Measurements from ENCODE around the gene SMCO2. TPM values are rescaled to one million over a fixed set of nuclear protein-coding genes. Genes with fewer than 3 reads are reported as not detected.

The SMCO2 gene
- total and polyA plus RNA-seq, 2 experiments from 2014 or later: not detected

DNA sequence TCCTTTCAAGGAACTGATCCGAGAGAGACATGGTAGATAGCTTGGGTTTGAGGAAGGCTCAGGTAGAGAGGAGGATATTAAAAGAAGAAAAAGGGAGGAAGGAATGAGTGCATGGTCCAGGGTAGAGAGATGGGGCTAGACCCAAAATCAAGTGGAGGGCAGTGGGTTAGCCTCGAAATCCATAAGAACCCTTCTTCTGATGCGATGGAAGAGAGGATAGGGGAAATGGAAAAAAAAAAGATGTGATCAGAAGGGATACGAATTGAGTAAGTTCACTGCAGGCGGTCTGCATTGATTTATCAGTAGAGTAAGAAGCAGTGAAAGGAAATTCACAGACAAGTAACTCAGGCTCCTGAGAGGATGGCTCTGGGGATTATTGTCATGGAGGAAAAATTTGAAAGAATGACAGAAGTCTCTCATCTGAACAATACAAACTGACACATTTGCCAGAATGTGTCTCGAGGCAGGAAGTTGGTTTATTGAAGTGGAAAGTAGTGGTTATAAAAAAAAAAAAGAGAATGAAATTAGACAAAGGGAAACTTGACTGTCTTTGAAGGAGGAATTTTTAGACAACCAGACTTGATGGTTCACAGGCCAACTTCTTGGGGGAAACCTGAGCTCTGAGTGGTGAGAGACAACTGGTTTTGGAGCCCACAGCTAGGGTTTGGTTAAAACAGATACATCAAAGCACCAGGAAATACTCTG, 87.7 kb downstream of the SMCO2 start:
- Histone ChIP-seq H3K36me3 (replicated peaks; ENCODE audit: insufficient read depth, low read depth) (no peaks in the 10 kb centered on the region), H3K4me1 (ENCODE audit: insufficient read depth) (peaks cover 9% of the 10 kb centered on the region), H3K27ac (no peak overlapping the region), H4K20me1 (ENCODE audit: insufficient read depth, poor library complexity, severe bottlenecking) (peaks cover 6% of the 10 kb centered on the region), H3K9me2 (replicated peaks; ENCODE audit: insufficient read depth) (no peaks in the 10 kb centered on the region), H3K4me2 (no peak overlapping the region), H3K27me3 (no peaks in the 10 kb centered on the region), H2AFZ (no peak overlapping the region), H3K4me3 (no peak overlapping the region), H3K9me3 (ENCODE audit: low read depth) (no peaks in the 10 kb centered on the region), H3K79me2 (peaks cover 95% of the 10 kb centered on the region)
- no peak for TF ChIP-seq EZH2 (IDR thresholded peaks at IDR 0.05; ENCODE audit: borderline replicate concordance)
- no peak for TF ChIP-seq EZH2phosphoT487 (IDR thresholded peaks at IDR 0.05; ENCODE audit: low read depth, severe bottlenecking, unreplicated experiment)
- TF ChIP-seq, protein P1, sequence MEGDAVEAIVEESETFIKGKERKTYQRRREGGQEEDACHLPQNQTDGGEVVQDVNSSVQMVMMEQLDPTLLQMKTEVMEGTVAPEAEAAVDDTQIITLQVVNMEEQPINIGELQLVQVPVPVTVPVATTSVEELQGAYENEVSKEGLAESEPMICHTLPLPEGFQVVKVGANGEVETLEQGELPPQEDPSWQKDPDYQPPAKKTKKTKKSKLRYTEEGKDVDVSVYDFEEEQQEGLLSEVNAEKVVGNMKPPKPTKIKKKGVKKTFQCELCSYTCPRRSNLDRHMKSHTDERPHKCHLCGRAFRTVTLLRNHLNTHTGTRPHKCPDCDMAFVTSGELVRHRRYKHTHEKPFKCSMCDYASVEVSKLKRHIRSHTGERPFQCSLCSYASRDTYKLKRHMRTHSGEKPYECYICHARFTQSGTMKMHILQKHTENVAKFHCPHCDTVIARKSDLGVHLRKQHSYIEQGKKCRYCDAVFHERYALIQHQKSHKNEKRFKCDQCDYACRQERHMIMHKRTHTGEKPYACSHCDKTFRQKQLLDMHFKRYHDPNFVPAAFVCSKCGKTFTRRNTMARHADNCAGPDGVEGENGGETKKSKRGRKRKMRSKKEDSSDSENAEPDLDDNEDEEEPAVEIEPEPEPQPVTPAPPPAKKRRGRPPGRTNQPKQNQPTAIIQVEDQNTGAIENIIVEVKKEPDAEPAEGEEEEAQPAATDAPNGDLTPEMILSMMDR (IDR thresholded peaks at IDR 0.05; ENCODE audit: poor library complexity): no peak
- DNase-seq (ENCODE audit: low spot score): no peak
- 84% methylated on average over 6 of the region's 6 CpGs for WGBS (ENCODE audit: low lambda C conversion rate, missing lambda C conversion rate)

DNA sequence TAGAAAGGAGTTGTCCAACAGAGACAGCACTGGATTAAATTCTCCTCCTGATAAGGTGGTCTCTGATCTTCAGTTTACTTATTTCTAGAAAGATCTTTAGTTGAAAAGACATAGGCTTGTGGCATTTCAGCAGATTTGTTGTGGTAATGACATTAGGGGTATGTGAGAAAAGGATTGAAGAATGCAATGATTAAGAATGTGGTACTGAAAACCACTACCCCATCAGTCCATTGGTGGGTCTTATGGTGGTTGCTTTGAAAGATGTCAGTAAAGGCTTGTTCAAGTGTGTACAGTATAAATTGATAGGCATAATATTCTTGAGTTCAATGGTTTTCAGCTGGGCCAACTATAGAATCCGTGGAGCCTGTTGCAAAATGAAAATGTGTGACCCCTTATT, 88.2 kb downstream of the SMCO2 start:
- no peaks in the 10 kb centered on the region for H3K9me3 ChIP-seq (ENCODE audit: low read depth)
- DNase-seq (ENCODE audit: low spot score): no peak
- H3K4me2 ChIP-seq: no peak overlapping the region
- TF ChIP-seq EZH2 (IDR thresholded peaks at IDR 0.05; ENCODE audit: borderline replicate concordance): no peak
- no peak for TF ChIP-seq EZH2phosphoT487 (IDR thresholded peaks at IDR 0.05; ENCODE audit: low read depth, severe bottlenecking, unreplicated experiment)
- TF ChIP-seq, protein P1 (IDR thresholded peaks at IDR 0.05; ENCODE audit: poor library complexity): no peak
- H3K36me3 ChIP-seq (replicated peaks; ENCODE audit: insufficient read depth, low read depth): no peaks in the 10 kb centered on the region
- H3K79me2 ChIP-seq: peaks cover 94% of the 10 kb centered on the region
- no peak overlapping the region for H3K4me3 ChIP-seq
- H3K27ac ChIP-seq: no peak overlapping the region
- no peaks in the 10 kb centered on the region for H3K9me2 ChIP-seq (replicated peaks; ENCODE audit: insufficient read depth)
- peaks cover 13% of the 10 kb centered on the region for H3K4me1 ChIP-seq (ENCODE audit: insufficient read depth)
- H3K27me3 ChIP-seq: no peaks in the 10 kb centered on the region
- peaks cover 6% of the 10 kb centered on the region for H4K20me1 ChIP-seq (ENCODE audit: insufficient read depth, poor library complexity, severe bottlenecking)
- no peak overlapping the region for H2AFZ ChIP-seq
- WGBS (ENCODE audit: low lambda C conversion rate, missing lambda C conversion rate): 96% methylated on average over 1 of the region's 1 CpG

DNA sequence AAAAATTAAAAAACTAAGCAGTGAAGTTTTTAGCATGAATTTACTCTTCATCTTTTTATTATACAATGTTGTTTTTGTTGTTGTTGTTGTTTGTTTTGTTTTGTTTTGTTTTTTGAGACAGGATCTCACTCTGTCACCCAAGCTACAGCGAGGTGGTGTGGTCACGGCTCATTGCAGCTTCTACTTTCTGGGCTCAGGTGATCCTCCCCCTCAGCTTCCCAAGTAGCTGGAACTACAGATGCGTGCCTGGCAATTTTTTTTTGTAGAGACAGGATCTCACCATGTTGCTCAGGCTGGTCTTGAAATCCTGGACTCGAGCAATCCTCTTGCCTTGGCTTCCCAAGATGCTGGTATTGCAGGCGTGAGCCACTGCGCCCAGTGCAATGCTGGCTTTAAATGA, 88.8 kb downstream of the SMCO2 start:
- no peak for DNase-seq (ENCODE audit: low spot score)
- WGBS (ENCODE audit: low lambda C conversion rate, missing lambda C conversion rate): 96% methylated on average over 6 of the region's 6 CpGs
- TF ChIP-seq, protein P1 (IDR thresholded peaks at IDR 0.05; ENCODE audit: poor library complexity): no peak
- TF ChIP-seq EZH2 (IDR thresholded peaks at IDR 0.05; ENCODE audit: borderline replicate concordance) (no peak), EZH2phosphoT487 (IDR thresholded peaks at IDR 0.05; ENCODE audit: low read depth, severe bottlenecking, unreplicated experiment) (no peak)
- H3K9me2 ChIP-seq (replicated peaks; ENCODE audit: insufficient read depth): no peaks in the 10 kb centered on the region
- H3K9me3 ChIP-seq (ENCODE audit: low read depth): no peaks in the 10 kb centered on the region
- H3K4me1 ChIP-seq (ENCODE audit: insufficient read depth): peaks cover 13% of the 10 kb centered on the region
- H3K4me2 ChIP-seq: no peak overlapping the region
- no peak overlapping the region for H3K4me3 ChIP-seq
- no peak overlapping the region for H3K27ac ChIP-seq
- no peak overlapping the region for H2AFZ ChIP-seq
- H3K27me3 ChIP-seq: no peaks in the 10 kb centered on the region
- H3K36me3 ChIP-seq (replicated peaks; ENCODE audit: insufficient read depth, low read depth): no peaks in the 10 kb centered on the region
- H4K20me1 ChIP-seq (ENCODE audit: insufficient read depth, poor library complexity, severe bottlenecking): peaks cover 6% of the 10 kb centered on the region
- H3K79me2 ChIP-seq: peaks cover 95% of the 10 kb centered on the region
